H1 (cell line): ENCODE measurements around the gene GRAMD1B. TPM values are rescaled to one million over a fixed set of nuclear protein-coding genes. Genes with fewer than 3 reads are reported as not detected.

Experiments
- CTCF ChIA-PET: fragments of 300-600 bp; sonication (Branson Sonifier 250); formaldehyde crosslinking; loops from one replicate; lab custom pipeline; 2021; ENCODE audit not compliant: partially characterized antibody; lab: Charles Lee
- POLR2A ChIA-PET: fragments of 300-600 bp; sonication (Branson Sonifier 250); formaldehyde crosslinking; loops from one replicate; lab custom pipeline; 2021; ENCODE audit warnings: inconsistent platforms; ENCODE audit not compliant: partially characterized antibody; lab: Charles Lee
- DNase-seq, 2 experiments: peaks; one replicate each; pipeline versions ENCODE4 v3.0.0 to v3.0.0-alpha.2; 2010 to 2022; ENCODE audit warnings: low spot score in 2 of 2, low read depth in 1 of 2, mixed read lengths in 1 of 2
- FAIRE-seq: peaks from 2 replicates; lab custom pipeline; 2011; peaks lifted over from hg19 to GRCh38; lab: Jason Lieb, UNC
- H2AFZ ChIP-seq: 2 replicates; pipeline ENCODE4 v1.8.1; 2012; ENCODE audit warnings: low read length, inconsistent platforms
- H2AK5ac ChIP-seq: 2 replicates; pipeline ENCODE4 v1.6.1; 2013; ENCODE audit warnings: low read depth, low read length
- H2BK120ac ChIP-seq: replicated peaks from 2 replicates; pipeline ENCODE3; 2013; ENCODE audit warnings: low read depth, low read length, inconsistent platforms
- H2BK12ac ChIP-seq: 2 replicates; pipeline ENCODE4 v1.6.1; 2013; ENCODE audit warnings: low read depth, low read length
- H2BK15ac ChIP-seq: 2 replicates; pipeline ENCODE4 v1.6.1; 2013; ENCODE audit warnings: low read length
- H2BK20ac ChIP-seq: 2 replicates; pipeline ENCODE4 v1.6.1; 2013; ENCODE audit warnings: low read length
- H2BK5ac ChIP-seq: 2 replicates; pipeline ENCODE4 v1.6.1; 2013; ENCODE audit warnings: low read depth, low read length
- H3K14ac ChIP-seq: 2 replicates; pipeline ENCODE4 v1.6.1; 2013; ENCODE audit warnings: inconsistent platforms; ENCODE audit not compliant: insufficient read length
- H3K18ac ChIP-seq: 2 replicates; pipeline ENCODE4 v1.6.1; 2013; ENCODE audit warnings: low read length; ENCODE audit errors: extremely low read depth
- H3K23ac ChIP-seq: 2 replicates; pipeline ENCODE4 v1.6.1; 2013; ENCODE audit warnings: inconsistent platforms; ENCODE audit not compliant: insufficient read length
- H3K23me2 ChIP-seq: 2 replicates; pipeline ENCODE4 v1.6.1; 2013; ENCODE audit warnings: low read depth, low read length
- H3K27ac ChIP-seq: 2 replicates; pipeline ENCODE4 v1.6.1; 2011; ENCODE audit warnings: low read depth, low read length, inconsistent platforms
- H3K27me3 ChIP-seq, 4 experiments: replicated peaks in 1 of 4; 1 replicate in 1 of 4; 2 replicates in 3 of 4; pipeline versions ENCODE4 v1.6.1 to v1.8.1; 2011 to 2013; ENCODE audit warnings: low read length in 3 of 4, mild to moderate bottlenecking in 3 of 4, inconsistent platforms in 2 of 4, mixed read lengths in 2 of 4, moderate library complexity in 1 of 4; ENCODE audit not compliant: control insufficient read depth in 3 of 4, insufficient read depth in 3 of 4; ENCODE audit errors: extremely low read depth in 1 of 4
- H3K36me3 ChIP-seq, 4 experiments: 2 replicates each; pipeline versions ENCODE4 v1.6.1 to v1.8.1; 2011 to 2013; ENCODE audit warnings: mild to moderate bottlenecking in 4 of 4, low read length in 3 of 4, moderate library complexity in 2 of 4, control low read depth in 1 of 4, inconsistent platforms in 1 of 4; ENCODE audit not compliant: insufficient read depth in 4 of 4, control insufficient read depth in 2 of 4
- H3K4ac ChIP-seq: replicated peaks from 2 replicates; pipeline ENCODE3; 2013; ENCODE audit warnings: low read length, low read depth, mixed read lengths, inconsistent platforms; ENCODE audit not compliant: insufficient read length
- H3K4me1 ChIP-seq, 4 experiments: replicated peaks in 1 of 4; 1 replicate in 1 of 4; 2 replicates in 3 of 4; pipeline versions ENCODE4 v1.6.1 to v1.8.1; 2011 to 2013; ENCODE audit warnings: low read length in 3 of 4, inconsistent platforms in 2 of 4, mixed read lengths in 1 of 4; ENCODE audit not compliant: insufficient read depth in 4 of 4, control insufficient read depth in 3 of 4
- H3K4me2 ChIP-seq, 2 experiments: 2 replicates each; pipeline versions ENCODE4 v1.6.1 to v1.8.1; 2011 to 2013; ENCODE audit warnings: low read depth in 2 of 2, low read length in 2 of 2, control low read depth in 1 of 2, inconsistent platforms in 1 of 2, mild to moderate bottlenecking in 1 of 2; ENCODE audit not compliant: insufficient read depth in 1 of 2
- H3K4me3 ChIP-seq, 4 experiments: fragments of 200-600, 300-600 bp in 1 of 4; sonication (generic), shearing (Covaris generic), sonication (Bioruptor Twin) in 1 of 4; 2 replicates each; pipeline versions ENCODE4 v1.5.1 to v1.8.1; 2011 to 2016; ENCODE audit warnings: low read length in 4 of 4, low read depth in 3 of 4, control low read depth in 2 of 4, inconsistent platforms in 2 of 4, mild to moderate bottlenecking in 2 of 4, mixed read lengths in 1 of 4, moderate library complexity in 1 of 4; ENCODE audit not compliant: insufficient read depth in 2 of 4; ENCODE audit errors: extremely low read depth in 1 of 4
- H3K56ac ChIP-seq: replicated peaks from 2 replicates; pipeline ENCODE3; 2013; ENCODE audit warnings: low read depth, mild to moderate bottlenecking, mixed read lengths, low read length, inconsistent platforms; ENCODE audit not compliant: insufficient read length
- H3K79me1 ChIP-seq: 2 replicates; pipeline ENCODE4 v1.6.1; 2013; ENCODE audit warnings: low read depth, low read length, control low read depth
- H3K79me2 ChIP-seq, 2 experiments: 2 replicates each; pipeline versions ENCODE4 v1.6.1 to v1.8.1; 2012 to 2013; ENCODE audit warnings: low read length in 2 of 2, mild to moderate bottlenecking in 2 of 2, inconsistent platforms in 1 of 2; ENCODE audit not compliant: insufficient read depth in 2 of 2, control insufficient read depth in 1 of 2
- H3K9ac ChIP-seq, 4 experiments: replicated peaks in 1 of 4; 1 replicate in 1 of 4; 2 replicates in 3 of 4; pipeline versions ENCODE4 v1.6.1 to v1.8.1; 2011 to 2013; ENCODE audit warnings: low read depth in 3 of 4, low read length in 3 of 4, control low read depth in 2 of 4, mild to moderate bottlenecking in 2 of 4, moderate library complexity in 2 of 4, inconsistent platforms in 1 of 4; ENCODE audit errors: extremely low read depth in 1 of 4
- H3K9me3 ChIP-seq, 2 experiments: 2 replicates each; pipeline versions ENCODE4 v1.6.1 to v1.8.1; 2012 to 2013; ENCODE audit warnings: mild to moderate bottlenecking in 2 of 2, moderate library complexity in 2 of 2, control low read depth in 1 of 2, inconsistent platforms in 1 of 2, low read depth in 1 of 2, low read length in 1 of 2, mixed read lengths in 1 of 2; ENCODE audit not compliant: insufficient read depth in 2 of 2
- H4K20me1 ChIP-seq, 2 experiments: replicated peaks in 1 of 2; 2 replicates each; pipeline versions ENCODE3 to v1.8.1; 2011 to 2013; ENCODE audit warnings: inconsistent platforms in 2 of 2, low read length in 2 of 2, mild to moderate bottlenecking in 1 of 2; ENCODE audit not compliant: insufficient read depth in 2 of 2, control insufficient read depth in 1 of 2
- H4K5ac ChIP-seq: 2 replicates; pipeline ENCODE4 v1.6.1; 2013; ENCODE audit warnings: low read length, low read depth, mixed read lengths, inconsistent platforms; ENCODE audit not compliant: insufficient read length
- H4K8ac ChIP-seq: 2 replicates; pipeline ENCODE4 v1.8.0; 2013; ENCODE audit warnings: mild to moderate bottlenecking, moderate library complexity, low read length, inconsistent platforms; ENCODE audit not compliant: insufficient read depth; ENCODE audit errors: extremely low read depth
- H4K91ac ChIP-seq: replicated peaks from 2 replicates; pipeline ENCODE3; 2013; ENCODE audit warnings: low read length, mixed read lengths, inconsistent platforms; ENCODE audit not compliant: insufficient read length
- ASH2L ChIP-seq: fragments of 200-600, 300-600 bp; sonication (generic); IDR thresholded peaks from one replicate; pipeline ENCODE4 v1.7.1; 2017; ENCODE audit warnings: low read length
- BACH1 ChIP-seq: IDR thresholded peaks from 2 replicates; pipeline ENCODE4 v1.6.1; 2012; ENCODE audit warnings: low read length, improper control_type of control experiment
- CBX5 ChIP-seq: fragments of 300-800, 300-1000 bp; sonication (generic); IDR thresholded peaks from 2 replicates; pipeline ENCODE4 v1.7.1; 2016; ENCODE audit warnings: antibody characterized with exemption, low read length, low read depth
- CEBPB ChIP-seq: IDR thresholded peaks from 2 replicates; pipeline ENCODE4 v1.6.1; 2012; ENCODE audit warnings: low read depth, low read length
- CTBP2 ChIP-seq: IDR thresholded peaks from 2 replicates; pipeline ENCODE4 v1.7.0; 2011; ENCODE audit warnings: borderline replicate concordance, mild to moderate bottlenecking, moderate library complexity, mixed read lengths, low read length; ENCODE audit not compliant: insufficient read depth, insufficient read length
- FOSL1 ChIP-seq: IDR thresholded peaks from 2 replicates; pipeline ENCODE4 v1.6.1; 2011; ENCODE audit warnings: mild to moderate bottlenecking, low read depth, low read length, moderate library complexity; ENCODE audit not compliant: insufficient read depth
- HDAC6 ChIP-seq: IDR thresholded peaks from one replicate; pipeline ENCODE4 v1.7.1; 2012; ENCODE audit warnings: low read depth, mild to moderate bottlenecking, inconsistent platforms, low read length, moderate library complexity
- KDM4A ChIP-seq: IDR thresholded peaks from one replicate; pipeline ENCODE4 v1.7.1; 2012; ENCODE audit warnings: low read depth, mild to moderate bottlenecking, moderate library complexity, low read length, inconsistent platforms; ENCODE audit not compliant: severe bottlenecking
- PHF8 ChIP-seq: fragments of 200-600 bp; sonication (generic); conservative IDR thresholded peaks from 2 replicates; pipeline ENCODE4 v1.7.1; 2012; ENCODE audit warnings: low read depth, mild to moderate bottlenecking, inconsistent platforms, low read length, moderate library complexity
- POU5F1 ChIP-seq: IDR thresholded peaks from 2 replicates; pipeline ENCODE4 v1.6.1; 2011; ENCODE audit warnings: low read depth, mild to moderate bottlenecking, low read length, moderate library complexity
- RAD21 ChIP-seq, 2 experiments: IDR thresholded peaks in 1 of 2; conservative IDR thresholded peaks in 1 of 2; 2 replicates each; pipeline ENCODE4 v1.6.1; 2011; ENCODE audit warnings: low read depth in 2 of 2, low read length in 2 of 2, improper control_type of control experiment in 1 of 2, inconsistent platforms in 1 of 2, mild to moderate bottlenecking in 1 of 2, moderate library complexity in 1 of 2
- RBBP5 ChIP-seq: IDR thresholded peaks from 2 replicates; pipeline ENCODE4 v1.7.1; 2012; ENCODE audit warnings: low read depth, mild to moderate bottlenecking, inconsistent platforms, low read length, moderate library complexity, borderline replicate concordance
- RFX5 ChIP-seq: IDR thresholded peaks from 2 replicates; pipeline ENCODE4 v1.6.1; 2011; ENCODE audit warnings: low read depth, low read length, improper control_type of control experiment, borderline replicate concordance
- ZNF274 ChIP-seq: IDR thresholded peaks from 2 replicates; pipeline ENCODE4 v1.7.0; 2012; ENCODE audit warnings: low read length, borderline replicate concordance; ENCODE audit errors: extremely low read depth
- WGBS, 2 experiments: shearing (Covaris generic) in 1 of 2; methylation state at CpG; one replicate each; pipeline versions ENCODE4 v1.1.6 to v1.1.7; 2013 to 2015; ENCODE audit warnings: low lambda C conversion rate in 2 of 2, mixed read lengths in 2 of 2, inconsistent platforms in 1 of 2, low coverage in 1 of 2, missing lambda C conversion rate in 1 of 2; ENCODE audit not compliant: insufficient replicate concordance in 2 of 2, insufficient coverage in 1 of 2, insufficient read length in 1 of 2; ENCODE audit errors: extremely low coverage in 1 of 2, missing lambda C conversion rate in 1 of 2; 5-methylcytosine and 5-hydroxymethylcytosine counted together
- polyA plus RNA-seq, 7 experiments: library from polyadenylated mRNA; depleted of rRNA in 3 of 7; stranded (reverse) in 5 of 7; unstranded in 2 of 7; fragments of >200 nt in 5 of 7; fragments of 200-250 nt in 2 of 7; gene quantifications; 1 replicate in 5 of 7; 2 replicates in 1 of 7; 4 replicates in 1 of 7; pipeline versions ENCODE4 v1.2.1 to v1.2.3, GENCODE V29; 2011 to 2013; ENCODE audit warnings: missing spikeins in 2 of 7, mixed read lengths in 2 of 7
- total RNA-seq: library from RNA; stranded (reverse); fragmentation: NEBNext Ultra II Directional; extraction: Animal tissue kit (Norgen Biotek cat#: 25700); gene quantifications from 2 replicates; pipeline ENCODE4 v1.2.1, GENCODE V29; 2021

Gene GRAMD1B
- total and polyA plus RNA-seq, 2 of the 8 experiments (the other 6 are each of a cell fraction or from before 2014, with no cell fraction given) = 10.1 to 21.2 TPM

- CTCF ChIA-PET = interaction anchor here (1.0 to 1.3 kb wide), 2 partner anchors 15 to 84 kb away, joined by 3 to 5 read pairs; no protein-coding TSS in a partner anchor
- Histone ChIP-seq H2BK120ac (no peak overlapping the region), H3K36me3 (no peaks in the 10 kb centered on the region), H3K23me2 (no peaks in the 10 kb centered on the region), H3K9ac (no peak overlapping the region), H3K79me2 (no peaks in the 10 kb centered on the region), H2BK5ac (no peak overlapping the region), H3K4me1 (no peaks in the 10 kb centered on the region), H3K18ac (no peak overlapping the region), H3K79me1 (no peaks in the 10 kb centered on the region), H2BK12ac (no peak overlapping the region), H2BK20ac (no peak overlapping the region), H2AK5ac (no peak overlapping the region), H3K4ac (no peak overlapping the region), H4K8ac (no peak overlapping the region), H3K56ac (no peak overlapping the region), H3K14ac (no peak overlapping the region), H2AFZ (no peak overlapping the region), H3K4me3 (no peak overlapping the region), H3K23ac (no peak overlapping the region), H3K4me2 (no peak overlapping the region), H3K9me3 (no peaks in the 10 kb centered on the region), H2BK15ac (no peak overlapping the region), H4K91ac (no peak overlapping the region), H4K5ac (no peak overlapping the region), H3K27ac (no peak overlapping the region), H3K27me3 (no peaks in the 10 kb centered on the region; a peak in 1 of 7 replicates), H4K20me1 (no peaks in the 10 kb centered on the region)
- POLR2A ChIA-PET = no interaction called here
- FAIRE-seq = no peak
- WGBS, 2 experiments = 91% methylated on average over 3 of the region's 3 CpGs; no CpG with 5 or more reads in 1 of the 2 experiments
- no peak for DNase-seq
- TF ChIP-seq CTBP2 (no peak), POU5F1 (no peak), ASH2L (no peak), RFX5 (no peak), RAD21 (IDR thresholded peaks at IDR 0.05 in 1 of 2, conservative IDR thresholded peaks at IDR 0.05 in 1 of 2; ENCODE audit: low read depth in 2 of 2, low read length in 2 of 2) (no peak), CBX5 (no peak), CEBPB (no peak), KDM4A (no peak), RBBP5 (no peak), BACH1 (no peak), HDAC6 (no peak), PHF8 (no peak), FOSL1 (no peak), ZNF274 (no peak)
Observed at GRCh38 chr11:123392844-123393243, 37.2 kb upstream of the GRAMD1B start.
